WTC11 (cell line): ENCODE results near the gene ADAMTS9. TPM values are rescaled to one million over a fixed set of nuclear protein-coding genes. Genes with fewer than 3 reads are reported as not detected.

ENCODE experiments used
- ATAC-seq: fragments of 200-7000 bp; cut with Tn5 transposase; 2 replicates; pipeline ENCODE4 v1.10.0; 2021; ENCODE audit warnings: mild to moderate bottlenecking, moderate library complexity
- CTCF ChIA-PET: fragments of 300-600 bp; sonication (Branson Sonifier 250); formaldehyde crosslinking; loops from one replicate; lab custom pipeline; 2021; ENCODE audit warnings: antibody characterized with exemption; lab: Charles Lee
- POLR2A ChIA-PET: fragments of 350-600 bp; sonication (Branson Sonifier 250); formaldehyde crosslinking; loops from one replicate; lab custom pipeline; 2021; ENCODE audit warnings: antibody characterized with exemption; lab: Charles Lee
- DNase-seq: peaks from one replicate; pipeline ENCODE4 v3.0.0; 2021; ENCODE audit warnings: low spot score
- H3K27ac Mint-ChIP-seq: 2 replicates; pipeline ENCODE4 v1.8.0; 2021; ENCODE audit warnings: mixed read lengths
- H3K27me3 Mint-ChIP-seq: 2 replicates; pipeline ENCODE4 v1.8.0; 2021; ENCODE audit warnings: low read depth, mild to moderate bottlenecking, moderate library complexity, mixed read lengths
- H3K36me3 Mint-ChIP-seq: 2 replicates; pipeline ENCODE4 v1.8.0; 2021; ENCODE audit warnings: mixed read lengths
- H3K4me1 Mint-ChIP-seq: 2 replicates; pipeline ENCODE4 v1.8.0; 2022; ENCODE audit warnings: mixed read lengths
- H3K4me3 Mint-ChIP-seq: 2 replicates; pipeline ENCODE4 v1.8.0; 2021; ENCODE audit warnings: mild to moderate bottlenecking, moderate library complexity, mixed read lengths
- H3K9me3 Mint-ChIP-seq: 2 replicates; pipeline ENCODE4 v1.8.0; 2021; ENCODE audit warnings: mixed read lengths
- FOXK1 ChIP-seq: sonication (generic); formaldehyde crosslinking; IDR thresholded peaks from 2 replicates; pipeline ENCODE4 v1.8.0; 2022; ENCODE audit warnings: mild to moderate bottlenecking, moderate library complexity, missing genetic modification reagents
- HMGA2 ChIP-seq: fragments of 250-450 bp; sonication (Bioruptor Pico); IDR thresholded peaks from 2 replicates; pipeline ENCODE4 v1.4.0; 2021; ENCODE audit warnings: mild to moderate bottlenecking, moderate library complexity
- IRF2 ChIP-seq: sonication (generic); formaldehyde crosslinking; IDR thresholded peaks from 2 replicates; pipeline ENCODE4 v1.8.0; 2022; ENCODE audit warnings: low read depth, missing genetic modification reagents, borderline replicate concordance
- JAZF1 ChIP-seq: fragments of 250-450 bp; sonication (Bioruptor Pico); IDR thresholded peaks from 2 replicates; pipeline ENCODE4 v1.9.0; 2021; ENCODE audit warnings: moderate library complexity, mild to moderate bottlenecking, inconsistent platforms
- KAT7 ChIP-seq: sonication (generic); formaldehyde crosslinking; IDR thresholded peaks from 2 replicates; pipeline ENCODE4 v1.8.1; 2023; ENCODE audit warnings: missing genetic modification reagents, mild to moderate bottlenecking, borderline replicate concordance
- MLX ChIP-seq: sonication (generic); formaldehyde crosslinking; IDR thresholded peaks from 2 replicates; pipeline ENCODE4 v1.8.1; 2023; ENCODE audit warnings: mild to moderate bottlenecking, missing genetic modification reagents, moderate library complexity
- NFATC4 ChIP-seq: fragments of 250-450 bp; sonication (Bioruptor Pico); IDR thresholded peaks from 2 replicates; pipeline ENCODE4 v1.9.0; 2021; ENCODE audit warnings: mild to moderate bottlenecking
- NR2C2 ChIP-seq: sonication (generic); formaldehyde crosslinking; IDR thresholded peaks from 2 replicates; pipeline ENCODE4 v1.8.0; 2022; ENCODE audit warnings: mild to moderate bottlenecking, missing genetic modification reagents
- OVOL2 ChIP-seq: fragments of 250-450 bp; sonication (Bioruptor Pico); IDR thresholded peaks from 2 replicates; pipeline ENCODE4 v1.9.0; 2021; ENCODE audit warnings: mild to moderate bottlenecking, borderline replicate concordance
- SOX15 ChIP-seq: fragments of 250-450 bp; sonication (Bioruptor Pico); IDR thresholded peaks from 2 replicates; pipeline ENCODE4 v1.9.0; 2021; ENCODE audit warnings: mild to moderate bottlenecking
- SP1 ChIP-seq: sonication (generic); formaldehyde crosslinking; conservative IDR thresholded peaks from 2 replicates; pipeline ENCODE4 v1.8.1; 2022; ENCODE audit warnings: missing genetic modification reagents
- STAT6 ChIP-seq: sonication (generic); formaldehyde crosslinking; conservative IDR thresholded peaks from 2 replicates; pipeline ENCODE4 v1.8.1; 2023; ENCODE audit warnings: mild to moderate bottlenecking, low read depth, missing genetic modification reagents, moderate library complexity
- ZMAT4 ChIP-seq: fragments of 250-450 bp; sonication (Bioruptor Pico); IDR thresholded peaks from 2 replicates; pipeline ENCODE4 v1.9.0; 2021; ENCODE audit warnings: mild to moderate bottlenecking
- total RNA-seq: library from RNA; stranded (reverse); gene quantifications from 3 replicates; pipeline ENCODE4 v1.2.3, GENCODE V29; 2021
- TF ChIP-seq, protein P1 (sequence below): fragments of 250-450 bp; sonication (Bioruptor Pico); IDR thresholded peaks from 2 replicates; pipeline ENCODE4 v1.9.0; 2021; ENCODE audit warnings: mild to moderate bottlenecking
- TF ChIP-seq, protein P2 (sequence below): sonication (generic); formaldehyde crosslinking; IDR thresholded peaks from 2 replicates; pipeline ENCODE4 v1.8.0; 2022; ENCODE audit warnings: missing genetic modification reagents
- TF ChIP-seq, protein P3 (sequence below): sonication (generic); formaldehyde crosslinking; IDR thresholded peaks from 2 replicates; pipeline ENCODE4 v1.8.0; 2022; ENCODE audit warnings: mild to moderate bottlenecking, missing genetic modification reagents

ADAMTS9 gene
- total RNA-seq, 1 experiment from 2014 or later, result 3.1 TPM

DNA sequence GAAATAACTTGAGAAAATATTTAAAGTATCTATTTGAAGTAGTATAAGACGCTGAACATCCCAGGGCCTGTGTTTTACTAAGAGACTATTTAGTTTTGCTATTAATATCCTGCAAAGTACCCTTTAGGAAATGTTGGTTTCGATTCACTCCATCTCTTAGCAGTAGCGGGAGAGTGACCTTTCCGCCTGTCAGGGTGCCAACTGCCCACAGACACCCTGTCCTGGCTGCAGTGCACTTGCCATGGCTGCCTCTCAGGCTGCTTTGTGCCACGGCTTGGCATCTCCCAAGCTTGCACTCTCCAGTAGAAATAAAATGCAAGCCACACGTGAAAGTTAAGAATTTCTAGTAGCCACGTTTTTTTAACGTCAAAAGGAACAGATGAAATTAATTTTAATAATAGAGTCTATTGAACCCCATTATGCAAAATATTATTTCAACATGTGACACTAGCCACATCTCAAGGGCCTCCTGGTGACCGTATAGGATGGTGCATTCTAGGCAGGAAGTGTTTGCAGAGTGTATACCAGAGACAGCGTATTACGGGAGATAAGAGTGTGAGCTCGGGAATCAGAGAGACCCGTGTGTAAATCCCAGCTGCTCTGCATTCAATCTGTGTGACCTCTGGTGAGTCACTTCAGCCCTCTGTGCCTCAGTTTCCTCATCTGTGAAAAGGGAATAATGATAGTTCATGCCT is 19.8 kb downstream of the ADAMTS9 start:
- ChIA-PET POLR2A (interaction anchor here (1.0 kb wide), 1 partner anchor 10 kb away, joined by 3 read pairs; no protein-coding TSS in a partner anchor), CTCF (interaction anchor here (1.6 kb wide), 1 partner anchor 138 kb away, joined by 4 read pairs; no protein-coding TSS in a partner anchor)
- ATAC-seq, result no peak
- H3K4me1 Mint-ChIP-seq, result peaks cover 19% of the 10 kb centered on the region
- no peak overlapping the region for H3K4me3 Mint-ChIP-seq
- no peaks in the 10 kb centered on the region for H3K36me3 Mint-ChIP-seq
- no peak for DNase-seq
- peaks cover 5% of the 10 kb centered on the region; the same call in 1 of the 2 replicates for H3K9me3 Mint-ChIP-seq
- H3K27me3 Mint-ChIP-seq, result no peaks in the 10 kb centered on the region
- no peak overlapping the region for H3K27ac Mint-ChIP-seq
- no peak for TF ChIP-seq ZMAT4 (CRISPR knock-in tag)
- TF ChIP-seq HMGA2 (CRISPR knock-in tag), result no peak
- TF ChIP-seq, protein P1, sequence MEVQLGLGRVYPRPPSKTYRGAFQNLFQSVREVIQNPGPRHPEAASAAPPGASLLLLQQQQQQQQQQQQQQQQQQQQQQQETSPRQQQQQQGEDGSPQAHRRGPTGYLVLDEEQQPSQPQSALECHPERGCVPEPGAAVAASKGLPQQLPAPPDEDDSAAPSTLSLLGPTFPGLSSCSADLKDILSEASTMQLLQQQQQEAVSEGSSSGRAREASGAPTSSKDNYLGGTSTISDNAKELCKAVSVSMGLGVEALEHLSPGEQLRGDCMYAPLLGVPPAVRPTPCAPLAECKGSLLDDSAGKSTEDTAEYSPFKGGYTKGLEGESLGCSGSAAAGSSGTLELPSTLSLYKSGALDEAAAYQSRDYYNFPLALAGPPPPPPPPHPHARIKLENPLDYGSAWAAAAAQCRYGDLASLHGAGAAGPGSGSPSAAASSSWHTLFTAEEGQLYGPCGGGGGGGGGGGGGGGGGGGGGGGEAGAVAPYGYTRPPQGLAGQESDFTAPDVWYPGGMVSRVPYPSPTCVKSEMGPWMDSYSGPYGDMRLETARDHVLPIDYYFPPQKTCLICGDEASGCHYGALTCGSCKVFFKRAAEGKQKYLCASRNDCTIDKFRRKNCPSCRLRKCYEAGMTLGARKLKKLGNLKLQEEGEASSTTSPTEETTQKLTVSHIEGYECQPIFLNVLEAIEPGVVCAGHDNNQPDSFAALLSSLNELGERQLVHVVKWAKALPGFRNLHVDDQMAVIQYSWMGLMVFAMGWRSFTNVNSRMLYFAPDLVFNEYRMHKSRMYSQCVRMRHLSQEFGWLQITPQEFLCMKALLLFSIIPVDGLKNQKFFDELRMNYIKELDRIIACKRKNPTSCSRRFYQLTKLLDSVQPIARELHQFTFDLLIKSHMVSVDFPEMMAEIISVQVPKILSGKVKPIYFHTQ, result no peak
- TF ChIP-seq, protein P2, sequence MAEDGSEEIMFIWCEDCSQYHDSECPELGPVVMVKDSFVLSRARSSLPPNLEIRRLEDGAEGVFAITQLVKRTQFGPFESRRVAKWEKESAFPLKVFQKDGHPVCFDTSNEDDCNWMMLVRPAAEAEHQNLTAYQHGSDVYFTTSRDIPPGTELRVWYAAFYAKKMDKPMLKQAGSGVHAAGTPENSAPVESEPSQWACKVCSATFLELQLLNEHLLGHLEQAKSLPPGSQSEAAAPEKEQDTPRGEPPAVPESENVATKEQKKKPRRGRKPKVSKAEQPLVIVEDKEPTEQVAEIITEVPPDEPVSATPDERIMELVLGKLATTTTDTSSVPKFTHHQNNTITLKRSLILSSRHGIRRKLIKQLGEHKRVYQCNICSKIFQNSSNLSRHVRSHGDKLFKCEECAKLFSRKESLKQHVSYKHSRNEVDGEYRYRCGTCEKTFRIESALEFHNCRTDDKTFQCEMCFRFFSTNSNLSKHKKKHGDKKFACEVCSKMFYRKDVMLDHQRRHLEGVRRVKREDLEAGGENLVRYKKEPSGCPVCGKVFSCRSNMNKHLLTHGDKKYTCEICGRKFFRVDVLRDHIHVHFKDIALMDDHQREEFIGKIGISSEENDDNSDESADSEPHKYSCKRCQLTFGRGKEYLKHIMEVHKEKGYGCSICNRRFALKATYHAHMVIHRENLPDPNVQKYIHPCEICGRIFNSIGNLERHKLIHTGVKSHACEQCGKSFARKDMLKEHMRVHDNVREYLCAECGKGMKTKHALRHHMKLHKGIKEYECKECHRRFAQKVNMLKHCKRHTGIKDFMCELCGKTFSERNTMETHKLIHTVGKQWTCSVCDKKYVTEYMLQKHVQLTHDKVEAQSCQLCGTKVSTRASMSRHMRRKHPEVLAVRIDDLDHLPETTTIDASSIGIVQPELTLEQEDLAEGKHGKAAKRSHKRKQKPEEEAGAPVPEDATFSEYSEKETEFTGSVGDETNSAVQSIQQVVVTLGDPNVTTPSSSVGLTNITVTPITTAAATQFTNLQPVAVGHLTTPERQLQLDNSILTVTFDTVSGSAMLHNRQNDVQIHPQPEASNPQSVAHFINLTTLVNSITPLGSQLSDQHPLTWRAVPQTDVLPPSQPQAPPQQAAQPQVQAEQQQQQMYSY (CRISPR knock-in tag), result no peak
- TF ChIP-seq NR2C2 (CRISPR knock-in tag), result no peak
- TF ChIP-seq FOXK1 (CRISPR knock-in tag), result no peak
- no peak for TF ChIP-seq IRF2
- TF ChIP-seq MLX, result no peak
- TF ChIP-seq JAZF1 (CRISPR knock-in tag), result no peak
- TF ChIP-seq, protein P3, sequence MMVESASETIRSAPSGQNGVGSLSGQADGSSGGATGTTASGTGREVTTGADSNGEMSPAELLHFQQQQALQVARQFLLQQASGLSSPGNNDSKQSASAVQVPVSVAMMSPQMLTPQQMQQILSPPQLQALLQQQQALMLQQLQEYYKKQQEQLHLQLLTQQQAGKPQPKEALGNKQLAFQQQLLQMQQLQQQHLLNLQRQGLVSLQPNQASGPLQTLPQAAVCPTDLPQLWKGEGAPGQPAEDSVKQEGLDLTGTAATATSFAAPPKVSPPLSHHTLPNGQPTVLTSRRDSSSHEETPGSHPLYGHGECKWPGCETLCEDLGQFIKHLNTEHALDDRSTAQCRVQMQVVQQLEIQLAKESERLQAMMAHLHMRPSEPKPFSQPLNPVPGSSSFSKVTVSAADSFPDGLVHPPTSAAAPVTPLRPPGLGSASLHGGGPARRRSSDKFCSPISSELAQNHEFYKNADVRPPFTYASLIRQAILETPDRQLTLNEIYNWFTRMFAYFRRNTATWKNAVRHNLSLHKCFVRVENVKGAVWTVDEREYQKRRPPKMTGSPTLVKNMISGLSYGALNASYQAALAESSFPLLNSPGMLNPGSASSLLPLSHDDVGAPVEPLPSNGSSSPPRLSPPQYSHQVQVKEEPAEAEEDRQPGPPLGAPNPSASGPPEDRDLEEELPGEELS (CRISPR knock-in tag), result no peak
- no peak for TF ChIP-seq OVOL2 (CRISPR knock-in tag)
- TF ChIP-seq, all 79 proteins: peak for 0

DNA sequence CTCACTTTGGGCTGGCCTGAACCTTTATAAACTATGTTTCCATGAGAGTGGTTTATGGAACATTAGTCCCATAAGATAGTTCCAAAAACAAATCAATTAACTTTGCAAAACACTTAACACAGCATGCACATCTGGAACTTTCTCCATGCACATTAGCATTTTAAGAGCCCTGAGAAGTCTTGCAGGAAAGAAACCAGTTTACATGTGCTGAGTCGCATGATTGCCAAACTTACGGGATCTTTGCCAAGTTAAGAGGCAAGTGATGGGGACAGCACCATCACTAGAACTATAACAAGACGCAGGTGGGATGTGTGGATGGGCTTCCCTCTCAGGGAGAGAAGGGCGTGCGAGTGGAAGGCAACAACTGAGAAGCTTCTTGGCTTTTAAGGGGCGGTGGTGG is 20.7 kb downstream of the ADAMTS9 start:
- Mint-ChIP-seq H3K9me3 (peaks cover 13% of the 10 kb centered on the region), H3K4me1 (peaks cover 19% of the 10 kb centered on the region), H3K36me3 (peaks cover 3% of the 10 kb centered on the region; the same call in 1 of the 2 replicates), H3K27ac (0 out of 2 replicates have a peak overlapping the region, but pooled peaks have one; percentile 76), H3K4me3 (no peak overlapping the region), H3K27me3 (no peaks in the 10 kb centered on the region)
- TF ChIP-seq NFATC4 (CRISPR knock-in tag) (no peak), SOX15 (no peak), SP1 (CRISPR knock-in tag) (no peak), KAT7 (no peak), STAT6 (CRISPR knock-in tag) (no peak)
- ATAC-seq, result no peak
- CTCF ChIA-PET, result no interaction called here
- POLR2A ChIA-PET, result no interaction called here
- no peak for DNase-seq
